ENCODE measurements around the gene PDGFC. TPM values are rescaled to one million over a fixed set of nuclear protein-coding genes. Genes with fewer than 3 reads are reported as not detected.

The PDGFC gene
- total and polyA plus RNA-seq, 2 of the 13 experiments (the other 11 are each of a cell fraction or from before 2014, with no cell fraction given), result 4.6 to 9.1 TPM

- H3K9me3 ChIP-seq (ENCODE audit: low read length), result no peaks in the 10 kb centered on the region
- POLR2A ChIA-PET, result no interaction called here
- H3K4me2 ChIP-seq (ENCODE audit: low read depth, low read length), result no peak overlapping the region
- TF ChIP-seq HDAC1 (CRISPR knock-in tag; IDR thresholded peaks at IDR 0.05) (no peak), MXD3 (CRISPR knock-in tag; IDR thresholded peaks at IDR 0.05) (no peak), GMEB1 (CRISPR knock-in tag; IDR thresholded peaks at IDR 0.05; ENCODE audit: borderline replicate concordance) (no peak), ZNF713 (CRISPR knock-in tag; IDR thresholded peaks at IDR 0.05) (no peak), NCOA5 (CRISPR knock-in tag; IDR thresholded peaks at IDR 0.05) (no peak), ZNF510 (CRISPR knock-in tag; IDR thresholded peaks at IDR 0.05; ENCODE audit: low read depth) (no peak), CBX5 (CRISPR knock-in tag; IDR thresholded peaks at IDR 0.05; ENCODE audit: borderline replicate concordance) (no peak), ZNF770 (CRISPR knock-in tag; IDR thresholded peaks at IDR 0.05) (no peak), ZMYM3 (CRISPR knock-in tag; IDR thresholded peaks at IDR 0.05) (no peak), CCAR2 (optimal IDR thresholded peaks at IDR 0.05; ENCODE audit: low read depth, low read length) (no peak), RFX5 (IDR thresholded peaks at IDR 0.05; ENCODE audit: low read depth, low read length) (no peak), YEATS2 (CRISPR knock-in tag; IDR thresholded peaks at IDR 0.05; ENCODE audit: borderline replicate concordance) (no peak), SRY (CRISPR knock-in tag; IDR thresholded peaks at IDR 0.05) (no peak), TEAD3 (CRISPR knock-in tag; optimal IDR thresholded peaks at IDR 0.05; ENCODE audit: borderline replicate concordance) (no peak), TAF1 (CRISPR knock-in tag; IDR thresholded peaks at IDR 0.05) (no peak)
- H4K20me1 ChIP-seq (ENCODE audit: insufficient read depth, low read length), result no peaks in the 10 kb centered on the region
- no peak overlapping the region for H2AFZ ChIP-seq (ENCODE audit: low read length)
- no peak for FAIRE-seq
- no peaks in the 10 kb centered on the region for H3K36me3 ChIP-seq (replicated peaks in 1 of 2; ENCODE audit: control insufficient read depth in 1 of 2, insufficient read depth in 2 of 2, low read length in 2 of 2)
- intact Hi-C loops (cut with micrococcal nuclease; ENCODE audit: unreplicated experiment) (loop anchor here (5.0 kb wide), 1 partner anchor 178 kb away; no protein-coding TSS in a partner anchor), in situ Hi-C loops (cut with HindIII; ENCODE audit: extremely low pct_ligation_motif_present, low pct_unique_long_range_greater_than_20kb) (no loop called here)
- DNase-seq (ENCODE audit: low spot score), result no peak
- no peak overlapping the region for H3K4me3 ChIP-seq (replicated peaks in 1 of 3; ENCODE audit: insufficient read depth in 1 of 3, low read depth in 2 of 3, low read length in 3 of 3)
- no peak for ATAC-seq
- CTCF ChIA-PET (ENCODE audit: low intra/inter-chr PET ratio, low total read pairs), result no interaction called here
- BruUV-seq (replicated peaks), result no TSS peak
- H3K79me2 ChIP-seq (ENCODE audit: insufficient read depth, low read length), result peaks cover 6% of the 10 kb centered on the region
- no peak overlapping the region for H3K9ac ChIP-seq (ENCODE audit: insufficient read depth, low read depth, low read length)
- H3K4me1 ChIP-seq (ENCODE audit: insufficient read depth, low read length), result peaks cover 66% of the 10 kb centered on the region
- 93% methylated on average over 3 of the region's 3 CpGs for WGBS (ENCODE audit: low lambda C conversion rate)
- no peaks in the 10 kb centered on the region for H3K27me3 ChIP-seq (ENCODE audit: control insufficient read depth in 1 of 2, insufficient read depth in 2 of 2, low read length in 2 of 2)
- no peak overlapping the region for H3K27ac ChIP-seq (ENCODE audit: extremely low read length, insufficient read depth, low read length)
These were observed 26.1 kb downstream of the PDGFC start for GRCh38 chr4:156945532-156945931.

All from HepG2 (cell line).